ENCODE data around the gene HSF5. TPM values are rescaled to one million over a fixed set of nuclear protein-coding genes. Genes with fewer than 3 reads are reported as not detected.

The HSF5 gene
- total RNA-seq, 4 donors from 2014 or later = not detected

DNA sequence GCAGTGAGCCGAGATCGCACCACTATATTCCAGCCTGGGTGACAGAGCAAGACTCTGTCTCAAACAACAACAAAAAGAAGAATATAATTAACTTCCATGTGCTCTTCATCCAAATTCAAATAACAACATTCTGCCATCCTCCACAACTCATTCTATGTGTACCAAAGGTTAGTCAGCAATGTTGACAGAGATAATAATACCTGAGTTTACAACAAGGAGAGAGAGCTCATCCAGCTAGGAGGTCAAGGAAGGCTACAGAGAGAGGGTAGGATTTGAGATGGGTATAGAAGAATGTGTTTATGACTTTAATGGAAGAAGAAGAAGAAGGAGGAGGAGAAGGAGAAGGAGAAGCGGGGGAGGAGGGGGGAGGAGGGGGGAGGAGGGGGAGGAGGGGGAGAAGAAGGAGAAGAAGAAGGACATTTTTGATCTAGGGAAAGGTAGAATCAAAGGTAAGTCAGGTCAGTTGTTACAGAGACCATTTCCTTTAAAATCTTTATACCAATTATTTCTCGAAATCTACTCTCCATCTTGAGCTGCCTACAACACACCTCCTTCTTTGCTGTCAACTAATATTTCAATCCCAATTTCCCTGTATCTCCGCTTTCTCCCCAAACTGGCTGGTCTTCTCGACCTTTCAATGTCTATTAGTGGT is 10.1 kb upstream of the HSF5 start:
- no peak for DNase-seq (ENCODE audit: low spot score in 2 of 2)
- H3K27ac ChIP-seq = no peak overlapping the region
- WGBS = 92% methylated on average over 6 of the region's 6 CpGs
- H3K4me3 ChIP-seq = no peak overlapping the region
- no peaks in the 10 kb centered on the region for H3K4me1 ChIP-seq
- no peaks in the 10 kb centered on the region for H3K27me3 ChIP-seq
- H3K9me3 ChIP-seq = no peaks in the 10 kb centered on the region
- TF ChIP-seq POLR2A (IDR thresholded peaks at IDR 0.05) (no peak), POLR2AphosphoS5 (IDR thresholded peaks at IDR 0.05) (no peak), EP300 (IDR thresholded peaks at IDR 0.05) (no peak)
- TF ChIP-seq, protein P1, sequence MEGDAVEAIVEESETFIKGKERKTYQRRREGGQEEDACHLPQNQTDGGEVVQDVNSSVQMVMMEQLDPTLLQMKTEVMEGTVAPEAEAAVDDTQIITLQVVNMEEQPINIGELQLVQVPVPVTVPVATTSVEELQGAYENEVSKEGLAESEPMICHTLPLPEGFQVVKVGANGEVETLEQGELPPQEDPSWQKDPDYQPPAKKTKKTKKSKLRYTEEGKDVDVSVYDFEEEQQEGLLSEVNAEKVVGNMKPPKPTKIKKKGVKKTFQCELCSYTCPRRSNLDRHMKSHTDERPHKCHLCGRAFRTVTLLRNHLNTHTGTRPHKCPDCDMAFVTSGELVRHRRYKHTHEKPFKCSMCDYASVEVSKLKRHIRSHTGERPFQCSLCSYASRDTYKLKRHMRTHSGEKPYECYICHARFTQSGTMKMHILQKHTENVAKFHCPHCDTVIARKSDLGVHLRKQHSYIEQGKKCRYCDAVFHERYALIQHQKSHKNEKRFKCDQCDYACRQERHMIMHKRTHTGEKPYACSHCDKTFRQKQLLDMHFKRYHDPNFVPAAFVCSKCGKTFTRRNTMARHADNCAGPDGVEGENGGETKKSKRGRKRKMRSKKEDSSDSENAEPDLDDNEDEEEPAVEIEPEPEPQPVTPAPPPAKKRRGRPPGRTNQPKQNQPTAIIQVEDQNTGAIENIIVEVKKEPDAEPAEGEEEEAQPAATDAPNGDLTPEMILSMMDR (IDR thresholded peaks at IDR 0.05) = no peak
- peaks cover 90% of the 10 kb centered on the region for H3K36me3 ChIP-seq

DNA sequence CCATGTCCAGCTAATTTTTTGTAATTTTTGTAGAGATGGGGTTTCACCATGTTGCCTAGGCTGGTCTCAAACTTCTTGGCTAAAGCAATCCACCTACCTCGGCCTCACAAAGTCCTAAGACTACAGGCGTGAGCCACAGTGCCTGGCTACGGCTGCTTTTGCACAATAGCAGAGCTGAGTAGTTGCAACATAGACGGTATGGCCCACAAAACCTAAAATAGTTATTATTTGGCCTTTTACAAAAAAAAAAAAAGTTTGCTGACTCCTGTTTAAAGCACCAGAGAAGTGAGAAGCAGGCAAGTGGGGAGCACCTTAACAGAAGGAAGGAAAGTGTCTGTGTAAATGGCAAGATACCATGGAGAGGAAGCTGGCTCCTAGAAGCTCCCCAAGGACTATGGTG is 5.3 kb upstream of the HSF5 start:
- no peak for DNase-seq (ENCODE audit: low spot score in 2 of 2)
- TF ChIP-seq POLR2A (IDR thresholded peaks at IDR 0.05) (no peak), POLR2AphosphoS5 (IDR thresholded peaks at IDR 0.05) (no peak), EP300 (IDR thresholded peaks at IDR 0.05) (no peak)
- TF ChIP-seq, protein P1 (IDR thresholded peaks at IDR 0.05) = no peak
- Histone ChIP-seq H3K9me3 (no peaks in the 10 kb centered on the region), H3K4me3 (no peak overlapping the region), H3K36me3 (peaks cover 96% of the 10 kb centered on the region), H3K4me1 (no peaks in the 10 kb centered on the region), H3K27ac (no peak overlapping the region), H3K27me3 (no peaks in the 10 kb centered on the region)
- WGBS = 88% methylated on average over 4 of the region's 4 CpGs

DNA sequence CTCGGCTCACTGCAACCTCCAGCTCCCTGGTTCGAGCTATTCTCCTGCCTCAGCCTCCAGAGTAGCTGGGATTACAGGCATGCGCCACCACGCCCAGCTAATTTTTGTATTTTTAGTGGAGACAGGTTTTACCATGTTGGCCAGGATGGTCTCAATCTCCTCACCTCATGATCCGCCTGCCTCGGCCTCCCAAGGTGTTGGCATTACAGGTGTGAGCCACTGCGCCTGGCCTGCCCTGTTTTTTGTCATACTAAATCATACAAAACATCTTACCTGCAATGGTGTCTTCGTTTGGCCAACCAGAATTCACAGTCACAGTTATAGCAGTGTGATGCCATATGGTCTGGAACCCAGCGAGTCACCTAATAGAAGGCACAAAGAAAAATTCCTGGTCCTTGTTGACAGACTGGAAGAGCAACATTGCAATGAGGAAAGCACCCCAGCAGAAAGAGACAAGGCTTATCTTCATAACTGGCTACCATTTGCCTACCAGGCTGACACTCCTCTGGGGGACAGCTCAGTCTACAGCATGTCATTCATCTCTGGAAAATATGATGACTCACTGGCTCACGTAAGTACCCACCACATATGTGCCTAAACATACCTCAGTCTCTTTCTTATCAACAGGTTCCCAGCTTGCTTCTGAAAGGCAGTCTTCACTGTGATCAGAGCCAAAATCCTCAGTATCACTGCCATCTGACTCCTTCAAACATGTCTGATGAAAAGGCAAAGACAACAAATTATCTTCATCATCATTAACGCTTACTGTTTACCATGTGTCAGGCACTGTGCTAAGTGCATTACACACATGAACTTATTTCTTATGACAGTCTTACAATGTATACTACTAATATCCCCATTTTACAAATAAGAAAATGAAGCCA is 4.3 kb upstream of the HSF5 start:
- H3K4me3 ChIP-seq = no peak overlapping the region
- no peaks in the 10 kb centered on the region for H3K9me3 ChIP-seq
- no peaks in the 10 kb centered on the region for H3K27me3 ChIP-seq
- peaks cover 100% of the 10 kb centered on the region for H3K36me3 ChIP-seq
- WGBS = 93% methylated on average over 11 of the region's 11 CpGs
- no peak for DNase-seq (ENCODE audit: low spot score in 2 of 2)
- H3K4me1 ChIP-seq = no peaks in the 10 kb centered on the region
- H3K27ac ChIP-seq = no peak overlapping the region
- TF ChIP-seq POLR2AphosphoS5 (IDR thresholded peaks at IDR 0.05) = no peak
- TF ChIP-seq POLR2A (IDR thresholded peaks at IDR 0.05) = no peak
- no peak for TF ChIP-seq EP300 (IDR thresholded peaks at IDR 0.05)
- TF ChIP-seq, protein P1 (IDR thresholded peaks at IDR 0.05) = no peak

DNA sequence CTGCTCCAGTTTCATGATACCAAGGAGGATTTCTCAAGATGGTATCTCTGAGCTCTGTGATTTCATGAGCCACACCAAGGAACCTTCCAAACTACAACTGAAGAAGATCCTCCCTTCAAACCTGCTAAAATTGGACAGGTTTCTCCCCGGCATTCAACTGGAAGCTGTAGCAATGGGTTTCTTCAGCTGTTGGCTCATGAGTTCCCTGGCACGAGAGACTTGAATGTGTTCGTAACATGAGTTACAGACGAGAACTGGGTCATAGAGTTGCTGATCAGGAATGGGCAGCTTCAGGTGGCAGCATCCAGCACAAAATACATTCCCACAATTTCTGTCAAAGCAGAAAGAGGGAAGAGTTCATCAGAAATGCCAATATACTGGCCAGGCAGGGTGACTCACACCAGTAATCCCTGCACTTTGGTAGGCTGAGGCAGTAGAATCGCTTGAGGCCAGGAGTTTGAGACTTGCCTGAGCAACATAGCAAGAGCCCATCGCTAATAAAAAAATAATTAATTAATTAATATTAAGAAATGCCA is 3.4 kb upstream of the HSF5 start:
- no peak for DNase-seq (ENCODE audit: low spot score in 2 of 2)
- no peaks in the 10 kb centered on the region for H3K27me3 ChIP-seq
- peaks cover 92% of the 10 kb centered on the region for H3K36me3 ChIP-seq
- H3K9me3 ChIP-seq = no peaks in the 10 kb centered on the region
- 87% methylated on average over 6 of the region's 6 CpGs for WGBS
- TF ChIP-seq, protein P1 (IDR thresholded peaks at IDR 0.05) = no peak
- TF ChIP-seq POLR2AphosphoS5 (IDR thresholded peaks at IDR 0.05) (no peak), POLR2A (IDR thresholded peaks at IDR 0.05) (no peak), EP300 (IDR thresholded peaks at IDR 0.05) (no peak)
- H3K27ac ChIP-seq = no peak overlapping the region
- no peaks in the 10 kb centered on the region for H3K4me1 ChIP-seq
- H3K4me3 ChIP-seq = no peak overlapping the region

DNA sequence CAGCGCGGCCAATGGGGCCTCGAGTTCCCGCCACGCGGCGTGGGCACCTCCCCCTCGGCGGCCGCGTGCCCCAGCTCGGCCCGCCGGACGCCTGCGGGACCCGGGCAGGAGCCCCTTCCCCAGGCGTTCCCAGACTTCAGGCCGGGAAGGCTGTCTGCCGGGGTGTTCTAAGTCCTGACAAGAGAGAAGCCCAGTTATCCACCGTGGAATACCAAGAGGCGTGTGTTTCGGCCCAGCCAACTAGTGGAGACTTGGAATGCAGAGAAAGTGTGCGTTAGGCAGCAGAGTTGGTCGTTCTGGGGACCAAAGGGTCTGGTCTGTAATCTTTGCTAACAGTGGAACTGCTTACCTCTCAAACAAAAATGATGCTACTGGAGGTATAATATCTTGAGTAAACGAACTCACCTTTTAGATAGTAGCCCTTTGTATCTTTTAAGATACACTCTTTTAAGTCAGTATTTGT is 251 bp upstream of the HSF5 start:
- WGBS = 90% methylated on average over 23 of the region's 26 CpGs
- no peak overlapping the region for H3K4me3 ChIP-seq
- DNase-seq (ENCODE audit: low spot score in 2 of 2) = no peak
- H3K27ac ChIP-seq = no peak overlapping the region
- no peak for TF ChIP-seq EP300 (IDR thresholded peaks at IDR 0.05)
- TF ChIP-seq POLR2A (IDR thresholded peaks at IDR 0.05) = no peak
- TF ChIP-seq POLR2AphosphoS5 (IDR thresholded peaks at IDR 0.05) = no peak
- TF ChIP-seq, protein P1 (IDR thresholded peaks at IDR 0.05) = no peak
- H3K36me3 ChIP-seq = peaks cover 61% of the 10 kb centered on the region
- no peaks in the 10 kb centered on the region for H3K9me3 ChIP-seq
- H3K4me1 ChIP-seq = no peaks in the 10 kb centered on the region
- no peaks in the 10 kb centered on the region for H3K27me3 ChIP-seq

All from suprapubic skin (tissue), 4 donors.